Heart left ventricle (tissue), 13 donors: ENCODE results near the gene CTNNB1.

Experiments used
- CTCF ChIP-seq, 12 donors: fragments of 200-600 bp; sonication (generic) in 4 of 12; IDR thresholded peaks; one replicate each; pipeline versions ENCODE4 v1.5.0 to v1.8.0; 2018 to 2022; ENCODE audit warnings: antibody characterized with exemption in 12 of 12, mild to moderate bottlenecking in 5 of 12
- POLR2A ChIP-seq, 2 donors: fragments of 450-650 bp; IDR thresholded peaks; one replicate each; pipeline ENCODE4 v1.6.1; 2017; ENCODE audit warnings: antibody characterized with exemption in 2 of 2, mild to moderate bottlenecking in 2 of 2, moderate library complexity in 2 of 2
- donor health status: ischemic (EF 13 %, LVEDD 7.1; RV severe dilation, severe dysfunction).
- donor health status: DM: no; HTN: yes; CAD: no.
- donor health status: DM: no; HTN: no; CAD: no.
- donor health status: ischemic (EF 25% LVEDD 6.9; RV normal size, moderate dysfunction).
- donor health status: ischemic (EF 25% LVEDD 5.7; RV mildly dilated, moderate dysfunction).
- donor health status: ischemic (EF 35%, LVEDD 5.7; RV mildly dilated, moderate dysfunction).
- donor health status: nonischemic (EF 11% LVEDD 7.7; RV severe dilation, severe dysfunction).
- donor health status: DM: yes; HTN: yes; CAD: no.
- donor health status: PGD.
- donor health status: ischemic (EF 29% LVEDD 5.4; RV normal size, mild dysfunction).
- donor health status: nonischemic (EF 23%, LVEDD 6.1; RV moderate dilation, normal function).

DNA sequence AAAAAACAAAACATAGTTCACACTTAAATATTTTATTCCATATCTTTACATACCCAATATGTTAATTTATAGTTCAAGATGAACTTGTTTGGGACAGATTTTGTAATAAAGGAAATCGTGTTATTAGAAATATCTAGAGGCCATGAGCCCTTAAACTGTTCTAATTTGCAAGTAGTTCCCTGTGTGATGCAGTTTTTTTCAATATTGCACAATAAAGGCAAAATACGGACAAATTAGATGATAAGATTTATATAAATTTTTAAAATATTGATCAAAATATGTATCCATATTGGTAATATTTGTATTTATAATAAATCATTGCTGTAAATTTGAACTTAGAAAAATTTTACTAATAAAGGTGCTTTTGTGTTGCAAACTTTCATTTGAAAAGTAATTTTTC lies 23.8 kb downstream of the CTNNB1 start:
- no peak for TF ChIP-seq CTCF (IDR thresholded peaks at IDR 0.05)
- no peak for TF ChIP-seq POLR2A (IDR thresholded peaks at IDR 0.05)
